SK-N-MC (cell line): ENCODE results near the gene DYDC1.

Experiments used
- EZH2 ChIP-seq: fragments of 200-600 bp; sonication (generic); IDR thresholded peaks from one replicate; pipeline ENCODE4 v1.6.1; 2017; ENCODE audit warnings: antibody characterized with exemption
- FOXP2 ChIP-seq: optimal IDR thresholded peaks from 2 replicates; pipeline ENCODE3; 2011; ENCODE audit warnings: mild to moderate bottlenecking, moderate library complexity; ENCODE audit not compliant: insufficient read depth; ENCODE audit errors: extremely low read length, control extremely low read depth
- POLR2AphosphoS5 ChIP-seq: IDR thresholded peaks from 2 replicates; pipeline ENCODE4 v1.6.1; 2012; ENCODE audit warnings: mild to moderate bottlenecking, low read depth, low read length, borderline replicate concordance

- TF ChIP-seq POLR2AphosphoS5 (no peak), EZH2 (no peak), FOXP2 (no peak)
Measured at GRCh38 chr10:80390740-80391139, 34.2 kb upstream of the DYDC1 start.
